GM18526 (cell line): ENCODE results near the gene TMEM250.

Source experiments
- POLR2A ChIP-seq: IDR thresholded peaks from 3 replicates; pipeline ENCODE4 v1.6.1; 2011; ENCODE audit not compliant: insufficient read length; ENCODE audit errors: extremely low read depth

TMEM250 gene

DNA sequence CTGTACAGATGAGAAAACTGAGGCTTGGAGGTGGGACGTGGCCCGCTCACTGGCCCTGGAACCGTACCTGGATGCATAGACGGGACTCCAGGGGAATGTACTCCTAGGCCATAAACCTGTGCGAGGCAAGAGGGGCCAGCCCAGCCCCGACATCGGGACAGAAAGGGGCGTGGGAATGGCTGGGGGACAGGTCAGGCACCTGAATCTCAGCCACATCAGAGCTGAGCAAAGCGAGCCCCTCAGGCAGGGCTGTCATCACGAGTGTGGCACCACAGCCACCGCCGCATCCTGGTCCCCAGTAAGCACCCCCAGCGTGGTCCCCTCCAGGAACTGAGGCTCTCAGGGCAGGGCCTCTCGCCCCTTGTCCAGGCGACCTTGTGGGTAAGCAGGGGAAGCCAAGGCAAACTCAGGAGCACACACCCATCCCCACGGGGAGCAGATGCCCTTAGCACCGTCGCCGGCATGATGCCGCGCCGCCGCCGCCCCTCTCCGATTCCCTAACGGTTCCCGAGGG, 40.1 kb downstream of the TMEM250 start:
- TF ChIP-seq POLR2A, result no peak

DNA sequence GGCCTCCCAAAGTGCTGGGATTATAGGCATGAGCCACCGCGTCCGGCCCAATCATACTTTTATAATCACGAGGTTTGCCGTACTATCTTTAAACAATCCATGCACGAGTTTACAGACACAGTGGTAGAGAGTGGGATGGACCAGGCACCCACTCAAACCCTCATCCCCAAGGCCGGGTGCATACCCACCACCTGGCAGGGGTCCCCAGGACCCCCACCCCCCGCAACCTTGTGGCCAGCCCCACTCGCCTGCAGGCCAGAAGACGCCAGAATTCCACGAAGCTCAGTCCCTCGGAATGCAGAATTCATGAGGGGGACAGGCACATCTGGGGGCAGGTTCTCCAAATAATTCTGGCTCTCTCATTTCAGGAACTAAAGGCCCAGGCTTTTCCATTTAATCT, 40.7 kb downstream of the TMEM250 start:
- no peak for TF ChIP-seq POLR2A

DNA sequence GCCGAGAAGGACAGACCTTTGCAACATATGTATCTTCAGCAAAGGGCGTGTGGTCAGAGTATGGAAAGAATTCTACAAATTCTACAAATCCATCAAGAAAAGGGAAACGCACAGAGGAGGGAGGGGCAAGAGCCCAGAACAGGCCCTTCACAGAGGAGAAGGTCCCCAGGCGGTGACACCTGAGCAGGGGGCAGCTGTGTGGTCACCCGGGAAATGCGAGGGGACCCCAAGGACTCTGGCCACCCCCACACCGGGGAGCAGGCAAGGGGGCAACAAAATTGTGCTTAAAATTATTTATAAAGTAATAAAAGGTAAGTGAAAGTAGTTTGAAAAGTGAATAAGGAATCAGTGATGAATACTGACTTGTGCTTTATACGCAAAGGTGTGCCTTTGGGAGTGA, 41.2 kb downstream of the TMEM250 start:
- no peak for TF ChIP-seq POLR2A

- TF ChIP-seq POLR2A, result no peak
Measured at GRCh38 chr9:136075881-136076678, 42.6 kb downstream of the TMEM250 start.

- TF ChIP-seq POLR2A, result no peak
Measured at GRCh38 chr9:136075134-136075841, 43.4 kb downstream of the TMEM250 start.

DNA sequence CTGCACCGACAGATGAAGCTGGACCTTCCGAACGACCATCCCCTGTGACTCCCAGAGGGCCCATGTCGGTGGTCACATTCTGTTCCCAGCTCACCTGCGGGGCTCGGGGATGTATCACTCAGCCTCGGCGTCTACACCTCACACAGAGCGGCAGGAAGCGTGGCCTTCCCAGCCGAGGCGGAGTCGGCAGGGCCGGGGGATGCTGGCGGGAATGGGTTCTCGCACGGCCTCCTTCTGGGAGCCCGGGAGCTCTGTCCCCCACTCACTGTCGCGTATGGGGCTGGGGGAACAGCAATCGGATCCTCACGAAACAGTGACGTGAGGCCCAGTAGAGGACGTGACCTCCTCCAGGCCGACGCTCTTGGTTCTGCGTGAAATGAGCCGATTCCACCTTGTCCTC, 44.0 kb downstream of the TMEM250 start:
- TF ChIP-seq POLR2A, result no peak
